Calu3 (cell line): ENCODE measurements around the gene LRRTM2. TPM values are rescaled to one million over a fixed set of nuclear protein-coding genes. Genes with fewer than 3 reads are reported as not detected.

ENCODE experiments used
- BruUV-seq: library from RNA; stranded (reverse); fragments of 400-500 nt; replicated peaks from 2 replicates; lab custom pipeline; 2021; lab: Mats Ljungman, UMichigan
- CTCF ChIA-PET: fragments of 300-600 bp; sonication (Branson Sonifier 250); formaldehyde crosslinking; loops from one replicate; lab custom pipeline; 2022; ENCODE audit warnings: antibody characterized with exemption; lab: Charles Lee
- DNase-seq: peaks from one replicate; pipeline ENCODE4 v3.0.0; 2022
- H3K27ac Mint-ChIP-seq: one replicate; pipeline ENCODE4 v1.8.0; 2022; ENCODE audit warnings: mixed read lengths; ENCODE audit not compliant: unreplicated experiment
- H3K27me3 Mint-ChIP-seq: one replicate; pipeline ENCODE4 v1.8.0; 2022; ENCODE audit warnings: mixed read lengths; ENCODE audit not compliant: unreplicated experiment
- H3K36me3 Mint-ChIP-seq: one replicate; pipeline ENCODE4 v1.8.0; 2022; ENCODE audit warnings: mild to moderate bottlenecking, moderate library complexity, mixed read lengths; ENCODE audit not compliant: insufficient read depth, unreplicated experiment
- H3K4me1 Mint-ChIP-seq: one replicate; pipeline ENCODE4 v1.8.0; 2022; ENCODE audit warnings: mild to moderate bottlenecking, low read depth, mixed read lengths; ENCODE audit not compliant: unreplicated experiment
- H3K4me3 Mint-ChIP-seq: one replicate; pipeline ENCODE4 v1.8.0; 2022; ENCODE audit warnings: mild to moderate bottlenecking, low read depth, moderate library complexity, mixed read lengths; ENCODE audit not compliant: unreplicated experiment
- H3K9me3 Mint-ChIP-seq: one replicate; pipeline ENCODE4 v1.8.0; 2022; ENCODE audit warnings: low read depth, mixed read lengths; ENCODE audit not compliant: unreplicated experiment
- intact Hi-C: fragments of 100-400 bp; cut with micrococcal nuclease; formaldehyde crosslinking; loops from one replicate; pipeline ENCODE4 v1.10.0; 2022; ENCODE audit not compliant: unreplicated experiment
- total RNA-seq: library from RNA; stranded (reverse); gene quantifications from 2 replicates; pipeline ENCODE4 v1.2.3, GENCODE V29; 2022
- TF ChIP-seq, protein P1 (sequence below): fragments of 200-600 bp; IDR thresholded peaks from one replicate; pipeline ENCODE4 v1.8.0; 2022; ENCODE audit warnings: antibody characterized with exemption; ENCODE audit not compliant: unreplicated experiment

The LRRTM2 gene
- total RNA-seq, 1 experiment from 2014 or later: not detected

DNA sequence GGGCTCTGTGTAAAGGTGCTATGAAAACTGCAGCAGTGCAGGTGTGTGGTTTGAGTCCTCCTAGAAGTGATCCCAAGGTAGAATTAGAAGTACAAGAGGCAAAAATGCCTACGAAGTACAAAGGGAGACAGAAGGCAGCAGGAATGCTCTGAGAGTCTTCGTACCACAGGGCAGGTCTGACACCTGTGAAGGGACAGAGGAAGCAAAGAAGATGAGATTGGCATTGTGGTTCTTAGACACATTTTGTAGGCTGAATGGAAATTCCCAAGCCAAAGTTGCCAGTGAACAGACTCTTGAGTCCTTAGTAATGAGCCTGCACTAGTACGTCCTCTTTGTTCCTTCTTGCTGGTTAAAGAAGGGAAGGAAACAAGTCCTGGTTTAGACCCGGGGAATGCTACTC, 1.7 kb upstream of the LRRTM2 start:
- CTCF ChIA-PET: no interaction called here
- Mint-ChIP-seq H3K27ac (no peak overlapping the region), H3K9me3 (peaks cover under 1% of the 10 kb centered on the region), H3K36me3 (peaks cover 20% of the 10 kb centered on the region), H3K27me3 (no peaks in the 10 kb centered on the region), H3K4me3 (no peak overlapping the region), H3K4me1 (peaks cover 27% of the 10 kb centered on the region)
- intact Hi-C loops: no loop called here
- no peak for DNase-seq
- no TSS peak for BruUV-seq
- TF ChIP-seq, protein P1, sequence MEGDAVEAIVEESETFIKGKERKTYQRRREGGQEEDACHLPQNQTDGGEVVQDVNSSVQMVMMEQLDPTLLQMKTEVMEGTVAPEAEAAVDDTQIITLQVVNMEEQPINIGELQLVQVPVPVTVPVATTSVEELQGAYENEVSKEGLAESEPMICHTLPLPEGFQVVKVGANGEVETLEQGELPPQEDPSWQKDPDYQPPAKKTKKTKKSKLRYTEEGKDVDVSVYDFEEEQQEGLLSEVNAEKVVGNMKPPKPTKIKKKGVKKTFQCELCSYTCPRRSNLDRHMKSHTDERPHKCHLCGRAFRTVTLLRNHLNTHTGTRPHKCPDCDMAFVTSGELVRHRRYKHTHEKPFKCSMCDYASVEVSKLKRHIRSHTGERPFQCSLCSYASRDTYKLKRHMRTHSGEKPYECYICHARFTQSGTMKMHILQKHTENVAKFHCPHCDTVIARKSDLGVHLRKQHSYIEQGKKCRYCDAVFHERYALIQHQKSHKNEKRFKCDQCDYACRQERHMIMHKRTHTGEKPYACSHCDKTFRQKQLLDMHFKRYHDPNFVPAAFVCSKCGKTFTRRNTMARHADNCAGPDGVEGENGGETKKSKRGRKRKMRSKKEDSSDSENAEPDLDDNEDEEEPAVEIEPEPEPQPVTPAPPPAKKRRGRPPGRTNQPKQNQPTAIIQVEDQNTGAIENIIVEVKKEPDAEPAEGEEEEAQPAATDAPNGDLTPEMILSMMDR: no peak

DNA sequence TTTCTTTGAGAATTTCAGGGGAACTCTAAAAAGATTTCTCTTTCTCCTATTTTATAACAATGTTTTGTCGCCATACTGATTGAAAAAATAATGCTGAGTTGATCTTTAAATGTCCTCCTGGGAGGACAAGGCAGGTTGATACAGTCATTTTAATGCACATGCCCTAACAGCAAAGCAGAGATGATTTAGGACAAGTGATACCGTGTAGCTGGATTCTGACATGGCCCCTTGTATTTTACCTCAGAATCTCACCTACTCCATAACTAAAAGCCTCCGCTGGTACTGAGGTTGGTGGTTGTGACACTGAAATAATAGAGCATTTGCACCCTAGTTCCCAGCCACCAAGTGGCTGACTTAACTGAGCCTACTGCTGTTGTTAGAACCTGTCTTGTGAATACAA, 811 bp upstream of the LRRTM2 start:
- intact Hi-C loops: no loop called here
- H3K4me3 Mint-ChIP-seq: no peak overlapping the region

DNA sequence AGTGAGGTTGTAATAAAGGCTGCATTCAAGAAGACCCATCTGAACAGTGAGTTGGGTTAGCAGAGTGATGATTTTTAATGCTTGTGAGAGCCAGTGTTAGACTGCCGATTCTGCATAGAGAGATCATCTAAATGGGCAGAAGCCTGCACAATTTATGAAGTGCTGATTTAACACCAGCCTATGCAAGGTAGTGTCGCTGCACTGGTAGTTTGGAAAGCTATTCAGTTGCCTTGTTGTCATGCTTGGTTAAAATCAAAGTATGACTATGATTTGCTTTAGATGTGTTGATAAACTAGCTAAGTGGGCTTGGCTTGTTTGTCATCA, 379 bp upstream of the LRRTM2 start:
- H3K9me3 Mint-ChIP-seq: no peaks in the 10 kb centered on the region
- peaks cover 30% of the 10 kb centered on the region for H3K4me1 Mint-ChIP-seq
- H3K27me3 Mint-ChIP-seq: no peaks in the 10 kb centered on the region
- no TSS peak for BruUV-seq
- intact Hi-C loops: no loop called here
- no peak overlapping the region for H3K4me3 Mint-ChIP-seq
- peaks cover 32% of the 10 kb centered on the region for H3K36me3 Mint-ChIP-seq
- TF ChIP-seq, protein P1: no peak
- no peak for DNase-seq
- CTCF ChIA-PET: no interaction called here
- H3K27ac Mint-ChIP-seq: no peak overlapping the region

More for the DNA sequence above, 811 bp upstream of the LRRTM2 start:
- no peak overlapping the region for H3K27ac Mint-ChIP-seq
- peaks cover 28% of the 10 kb centered on the region for H3K36me3 Mint-ChIP-seq
- TF ChIP-seq, protein P1: no peak
- CTCF ChIA-PET: interaction anchor here (0.6 kb wide), 1 partner anchor 405 kb away, joined by 5 read pairs; no protein-coding TSS in a partner anchor
- H3K4me1 Mint-ChIP-seq: peaks cover 27% of the 10 kb centered on the region
- no peak for DNase-seq
- BruUV-seq: no TSS peak
- H3K9me3 Mint-ChIP-seq: no peaks in the 10 kb centered on the region
- no peaks in the 10 kb centered on the region for H3K27me3 Mint-ChIP-seq

DNA sequence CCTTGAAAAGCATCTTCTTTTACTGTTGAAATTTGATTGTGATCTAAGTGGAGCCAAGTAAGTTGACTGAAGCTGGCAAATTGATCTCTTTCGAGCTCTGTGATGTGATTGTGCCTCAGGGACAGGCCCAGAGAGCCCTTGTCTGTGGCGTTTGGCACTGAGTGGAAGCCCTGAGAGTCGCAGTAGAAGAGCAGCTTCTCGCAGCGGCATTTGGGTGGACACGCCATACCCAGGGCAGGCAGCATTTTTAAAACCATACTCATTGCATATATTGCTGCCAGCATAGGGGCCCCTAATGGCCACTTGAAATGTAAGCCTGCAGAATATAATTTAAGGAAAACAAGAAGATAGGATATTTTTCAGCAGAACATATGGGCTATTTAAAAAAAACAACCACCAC, 894 bp downstream of the LRRTM2 start:
- no peak overlapping the region for H3K27ac Mint-ChIP-seq
- CTCF ChIA-PET: no interaction called here
- BruUV-seq: no TSS peak
- H3K4me1 Mint-ChIP-seq: peaks cover 41% of the 10 kb centered on the region
- peaks cover 29% of the 10 kb centered on the region for H3K36me3 Mint-ChIP-seq
- TF ChIP-seq, protein P1: no peak
- H3K9me3 Mint-ChIP-seq: no peaks in the 10 kb centered on the region
- DNase-seq: no peak
- no peak overlapping the region for H3K4me3 Mint-ChIP-seq
- intact Hi-C loops: no loop called here
- no peaks in the 10 kb centered on the region for H3K27me3 Mint-ChIP-seq
